Glutamatergic neuron (in vitro differentiated cells): ENCODE measurements around the gene PABPC1L2B. TPM values are rescaled to one million over a fixed set of nuclear protein-coding genes. Genes with fewer than 3 reads are reported as not detected.

ENCODE experiments used
- DNase-seq: peaks from one replicate; pipeline ENCODE4 v3.0.0; 2022
- H3K27ac Mint-ChIP-seq: one replicate; pipeline ENCODE4 v1.8.0; 2020; ENCODE audit warnings: mild to moderate bottlenecking, mixed read lengths, inconsistent platforms; ENCODE audit not compliant: unreplicated experiment
- H3K27me3 Mint-ChIP-seq: one replicate; pipeline ENCODE4 v1.8.0; 2020; ENCODE audit warnings: mild to moderate bottlenecking, moderate library complexity, mixed read lengths, inconsistent platforms; ENCODE audit not compliant: unreplicated experiment
- H3K36me3 Mint-ChIP-seq: one replicate; pipeline ENCODE4 v1.8.0; 2020; ENCODE audit warnings: mild to moderate bottlenecking, mixed read lengths, inconsistent platforms; ENCODE audit not compliant: unreplicated experiment
- H3K4me1 Mint-ChIP-seq: one replicate; pipeline ENCODE4 v1.8.0; 2020; ENCODE audit warnings: mild to moderate bottlenecking, low read depth, mixed read lengths, inconsistent platforms; ENCODE audit not compliant: unreplicated experiment
- H3K4me3 Mint-ChIP-seq: one replicate; pipeline ENCODE4 v1.8.0; 2020; ENCODE audit warnings: mild to moderate bottlenecking, mixed read lengths, inconsistent platforms; ENCODE audit not compliant: unreplicated experiment
- H3K9me3 Mint-ChIP-seq: one replicate; pipeline ENCODE4 v1.8.0; 2020; ENCODE audit warnings: mild to moderate bottlenecking, moderate library complexity, mixed read lengths, inconsistent platforms; ENCODE audit not compliant: unreplicated experiment
- total RNA-seq: library from RNA; stranded (reverse); fragmentation: NEBNext Ultra II Directional; extraction: Animal tissue kit (Norgen Biotek cat#: 25700); gene quantifications from one replicate; pipeline ENCODE4 v1.2.1, GENCODE V29; 2021; ENCODE audit not compliant: unreplicated experiment
- TF ChIP-seq, protein P1 (sequence below): fragments of 200-600 bp; sonication (generic); IDR thresholded peaks from one replicate; pipeline ENCODE4 v1.5.0; 2021; ENCODE audit not compliant: partially characterized antibody, unreplicated experiment

PABPC1L2B gene
- total RNA-seq, 1 donor from 2014 or later, result 1.5 TPM

DNA sequence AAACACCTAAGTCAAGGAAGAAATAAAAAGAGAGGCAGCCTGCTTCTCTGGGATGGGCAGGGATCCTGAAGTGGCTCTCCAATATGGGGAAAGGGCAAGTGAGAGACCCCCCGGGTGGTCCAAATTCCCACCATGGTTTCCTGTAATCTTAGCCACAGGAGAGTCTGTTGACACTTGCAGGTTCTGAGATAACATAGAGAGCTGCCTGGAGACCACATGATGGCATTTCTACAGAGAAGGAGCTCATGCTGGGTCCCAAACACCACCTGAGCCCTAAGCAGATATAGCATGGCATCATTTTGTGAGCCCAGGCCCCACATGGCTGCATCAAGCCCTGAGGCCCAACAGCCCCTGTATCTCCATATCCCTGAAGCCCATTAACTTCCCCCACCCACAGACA lies 26.1 kb downstream of the PABPC1L2B start:
- Mint-ChIP-seq H3K27ac (no peak overlapping the region), H3K36me3 (no peaks in the 10 kb centered on the region), H3K27me3 (no peaks in the 10 kb centered on the region), H3K9me3 (no peaks in the 10 kb centered on the region), H3K4me3 (no peak overlapping the region), H3K4me1 (no peaks in the 10 kb centered on the region)
- TF ChIP-seq, protein P1, sequence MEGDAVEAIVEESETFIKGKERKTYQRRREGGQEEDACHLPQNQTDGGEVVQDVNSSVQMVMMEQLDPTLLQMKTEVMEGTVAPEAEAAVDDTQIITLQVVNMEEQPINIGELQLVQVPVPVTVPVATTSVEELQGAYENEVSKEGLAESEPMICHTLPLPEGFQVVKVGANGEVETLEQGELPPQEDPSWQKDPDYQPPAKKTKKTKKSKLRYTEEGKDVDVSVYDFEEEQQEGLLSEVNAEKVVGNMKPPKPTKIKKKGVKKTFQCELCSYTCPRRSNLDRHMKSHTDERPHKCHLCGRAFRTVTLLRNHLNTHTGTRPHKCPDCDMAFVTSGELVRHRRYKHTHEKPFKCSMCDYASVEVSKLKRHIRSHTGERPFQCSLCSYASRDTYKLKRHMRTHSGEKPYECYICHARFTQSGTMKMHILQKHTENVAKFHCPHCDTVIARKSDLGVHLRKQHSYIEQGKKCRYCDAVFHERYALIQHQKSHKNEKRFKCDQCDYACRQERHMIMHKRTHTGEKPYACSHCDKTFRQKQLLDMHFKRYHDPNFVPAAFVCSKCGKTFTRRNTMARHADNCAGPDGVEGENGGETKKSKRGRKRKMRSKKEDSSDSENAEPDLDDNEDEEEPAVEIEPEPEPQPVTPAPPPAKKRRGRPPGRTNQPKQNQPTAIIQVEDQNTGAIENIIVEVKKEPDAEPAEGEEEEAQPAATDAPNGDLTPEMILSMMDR, result no peak
- DNase-seq, result no peak

Other genes starting within 250 kb of the PABPC1L2B start
- 1.8 TPM for gene DMRTC1B, start 226.0 kb upstream of the PABPC1L2B start, total RNA-seq
- not detected for gene FAM236B, start 220.3 kb upstream of the PABPC1L2B start, total RNA-seq
- gene FAM236D, start 194.7 kb upstream of the PABPC1L2B start, total RNA-seq, result not detected
- not detected for gene FAM236C, start 90.3 kb upstream of the PABPC1L2B start, total RNA-seq
- gene FAM236A, start 64.7 kb upstream of the PABPC1L2B start, total RNA-seq, result not detected
- 1.4 TPM for gene DMRTC1, start 59.1 kb upstream of the PABPC1L2B start, total RNA-seq
- gene PABPC1L2A, start 76.6 kb downstream of the PABPC1L2B start, total RNA-seq, result 1.5 TPM
- gene NAP1L2, start 211.9 kb downstream of the PABPC1L2B start, total RNA-seq, result 7.1 TPM